Mesothelial cell of epicardium (in vitro differentiated cells): ENCODE results near the gene IL1R1. TPM values are rescaled to one million over a fixed set of nuclear protein-coding genes. Genes with fewer than 3 reads are reported as not detected.

Experiments
- DNase-seq, 2 experiments: peaks; one replicate each; pipeline ENCODE4 v3.0.0; 2021; ENCODE audit warnings: low spot score in 2 of 2; ENCODE audit not compliant: unreplicated experiment in 2 of 2
- H3K27ac Mint-ChIP-seq: 2 replicates; pipeline ENCODE4 v1.8.0; 2021; ENCODE audit warnings: mixed read lengths
- H3K27me3 Mint-ChIP-seq: 2 replicates; pipeline ENCODE4 v1.8.0; 2021; ENCODE audit warnings: low read depth, mixed read lengths
- H3K36me3 Mint-ChIP-seq: 2 replicates; pipeline ENCODE4 v1.8.0; 2021; ENCODE audit warnings: mixed read lengths
- H3K4me1 Mint-ChIP-seq: 2 replicates; pipeline ENCODE4 v1.8.0; 2021; ENCODE audit warnings: mixed read lengths
- H3K4me3 Mint-ChIP-seq: 2 replicates; pipeline ENCODE4 v1.8.0; 2021; ENCODE audit warnings: mild to moderate bottlenecking, moderate library complexity, mixed read lengths
- H3K9me3 Mint-ChIP-seq: 2 replicates; pipeline ENCODE4 v1.8.0; 2021; ENCODE audit warnings: mixed read lengths
- CTCF ChIP-seq: fragments of 200-600 bp; sonication (generic); IDR thresholded peaks from one replicate; pipeline ENCODE4 v1.5.0; 2021; ENCODE audit warnings: antibody characterized with exemption; ENCODE audit not compliant: unreplicated experiment
- total RNA-seq: library from RNA; stranded (reverse); gene quantifications from 3 replicates; pipeline ENCODE4 v1.2.1, GENCODE V29; 2021

Gene IL1R1
- 10.8 to 13.6 TPM (median 13.3 TPM) in 3 replicates for total RNA-seq

- no peak for TF ChIP-seq CTCF
- H3K4me3 Mint-ChIP-seq = peak within 1 kb of the TSS; percentile 79
- peaks cover 9% of the 10 kb centered on the region for H3K9me3 Mint-ChIP-seq
- DNase-seq = peak; percentile 31 to 64
- H3K36me3 Mint-ChIP-seq = peaks cover 4% of the 10 kb centered on the region
- peaks cover 39% of the 10 kb centered on the region for H3K4me1 Mint-ChIP-seq
- H3K27me3 Mint-ChIP-seq = peaks cover 2% of the 10 kb centered on the region
- H3K27ac Mint-ChIP-seq = peak within 1 kb of the TSS; percentile 89
Observed at GRCh38 chr2:102141970-102142828, at the start of gene IL1R1. IL1R1 (plus strand) TSS chr2:102142746; CDS start chr2:102157725, 14,979 bp downstream.

- peaks cover 18% of the 10 kb centered on the region for H3K9me3 Mint-ChIP-seq
- no peak overlapping the region for H3K4me3 Mint-ChIP-seq
- no peak for DNase-seq
- H3K36me3 Mint-ChIP-seq = peaks cover 1% of the 10 kb centered on the region
- no peaks in the 10 kb centered on the region for H3K27me3 Mint-ChIP-seq
- no peak overlapping the region for H3K27ac Mint-ChIP-seq
- peaks cover 3% of the 10 kb centered on the region for H3K4me1 Mint-ChIP-seq
- no peak for TF ChIP-seq CTCF
Observed at GRCh38 chr2:102093662-102094061, 48.9 kb upstream of the IL1R1 start.

- peak overlapping the region; percentile 45 for H3K27ac Mint-ChIP-seq
Observed at GRCh38 chr2:102094917-102095316, 47.6 kb upstream of the IL1R1 start.

GRCh38 chr2:102096103-102096502, 46.4 kb upstream of the IL1R1 start:
- Mint-ChIP-seq H3K4me3 (no peak overlapping the region), H3K9me3 (peaks cover 7% of the 10 kb centered on the region), H3K4me1 (peaks cover 10% of the 10 kb centered on the region), H3K27me3 (no peaks in the 10 kb centered on the region), H3K27ac (no peak overlapping the region), H3K36me3 (no peaks in the 10 kb centered on the region)
- no peak for DNase-seq
- no peak for TF ChIP-seq CTCF

More at GRCh38 chr2:102094917-102095316, 47.6 kb upstream of the IL1R1 start:
- Mint-ChIP-seq H3K9me3 (peaks cover 16% of the 10 kb centered on the region), H3K27me3 (no peaks in the 10 kb centered on the region), H3K4me1 (peaks cover 3% of the 10 kb centered on the region), H3K4me3 (no peak overlapping the region), H3K36me3 (no peaks in the 10 kb centered on the region)
- TF ChIP-seq CTCF = no peak
- no peak for DNase-seq

- DNase-seq = no peak
- no peak overlapping the region for H3K4me3 Mint-ChIP-seq
- H3K36me3 Mint-ChIP-seq = no peaks in the 10 kb centered on the region
- H3K27ac Mint-ChIP-seq = no peak overlapping the region
- H3K9me3 Mint-ChIP-seq = peaks cover 7% of the 10 kb centered on the region
- no peak for TF ChIP-seq CTCF
- H3K4me1 Mint-ChIP-seq = peaks cover 16% of the 10 kb centered on the region
- no peaks in the 10 kb centered on the region for H3K27me3 Mint-ChIP-seq
Observed at GRCh38 chr2:102098756-102099155, 43.8 kb upstream of the IL1R1 start.
